Kidney (tissue), 14 donors: ENCODE measurements around the gene TMEM178B. TPM values are rescaled to one million over a fixed set of nuclear protein-coding genes. Genes with fewer than 3 reads are reported as not detected.

ENCODE experiments used
- DNase-seq, 5 donors: peaks; one replicate each; pipeline ENCODE4 v3.0.0-alpha.2; 2013 to 2020
- FAIRE-seq: peaks from 2 replicates; lab custom pipeline; 2012; peaks lifted over from hg19 to GRCh38; lab: Jason Lieb, UNC
- H3K27ac ChIP-seq, 2 donors: one replicate each; pipeline ENCODE4 v1.7.0; 2013; ENCODE audit warnings: low read depth in 2 of 2, low read length in 2 of 2, inconsistent platforms in 1 of 2
- H3K27me3 ChIP-seq: one replicate; pipeline ENCODE4 v1.7.1; 2013; ENCODE audit warnings: low read length, inconsistent platforms; ENCODE audit not compliant: control insufficient read depth, insufficient read depth
- H3K36me3 ChIP-seq, 3 donors: one replicate each; pipeline versions ENCODE4 v1.7.0 to v1.7.1; 2013; ENCODE audit warnings: low read length in 3 of 3, control low read depth in 1 of 3, inconsistent platforms in 1 of 3; ENCODE audit not compliant: insufficient read depth in 3 of 3, control insufficient read depth in 2 of 3
- H3K4me1 ChIP-seq, 3 donors: one replicate each; pipeline versions ENCODE4 v1.7.0 to v1.7.1; 2013; ENCODE audit warnings: low read length in 3 of 3, inconsistent platforms in 1 of 3, low read depth in 1 of 3; ENCODE audit not compliant: control insufficient read depth in 2 of 3, insufficient read depth in 2 of 3
- H3K4me3 ChIP-seq, 3 donors: one replicate each; pipeline versions ENCODE4 v1.7.0 to v1.8.1; 2013; ENCODE audit warnings: low read length in 3 of 3, control low read depth in 1 of 3, inconsistent platforms in 1 of 3
- H3K9ac ChIP-seq, 3 donors: one replicate each; pipeline versions ENCODE4 v1.7.0 to v1.7.1; 2013; ENCODE audit warnings: low read length in 3 of 3, control low read depth in 1 of 3, inconsistent platforms in 1 of 3
- H3K9me3 ChIP-seq, 3 donors: one replicate each; pipeline versions ENCODE4 v1.7.0 to v1.7.1; 2013; ENCODE audit warnings: low read length in 3 of 3, control low read depth in 1 of 3, inconsistent platforms in 1 of 3; ENCODE audit not compliant: control insufficient read depth in 2 of 3, insufficient read depth in 1 of 3
- CTCF ChIP-seq: IDR thresholded peaks from 3 replicates; pipeline ENCODE4 v1.5.1; 2012; ENCODE audit warnings: mild to moderate bottlenecking, moderate library complexity, borderline replicate concordance; ENCODE audit not compliant: insufficient read depth; ENCODE audit errors: extremely low read depth
- intact Hi-C: fragments of 100-400 bp; cut with DNase I; formaldehyde crosslinking; loops from one replicate; pipeline ENCODE4 v1.11.1; 2022
- polyA plus RNA-seq: library from polyadenylated mRNA; stranded (reverse); fragments of 350-450 nt; fragmentation: Illumina TruSeq; extraction: RNeasy Lipid Tissue Mini Kit (QIAGEN cat#74804); gene quantifications from one replicate; pipeline ENCODE4 v1.2.3, GENCODE V29; 2014; ENCODE audit warnings: low read depth, low replicate concordance; ENCODE audit not compliant: insufficient read depth
- total RNA-seq: library from RNA; stranded (reverse); fragmentation: NEBNext Ultra II Directional; extraction: Animal tissue kit (Norgen Biotek cat#: 25700); gene quantifications from one replicate; pipeline ENCODE4 v1.2.1, GENCODE V29; 2021
- donor health status: control.
- donor health status: control.
- donor health status: control.
- donor health status: control.
- donor health status: control.
- donor health status: DM: yes; HTN: yes; CAD: no.
- donor health status: Normal renal cell carcinoma (clear cell type).

TMEM178B gene
- total and polyA plus RNA-seq, 2 donors from 2014 or later: 0.58 to 20.0 TPM

- H3K4me1 ChIP-seq: no peaks in the 10 kb centered on the region
- H3K9me3 ChIP-seq: no peaks in the 10 kb centered on the region
- DNase-seq (no peak), FAIRE-seq (no peak)
- no peak overlapping the region for H3K9ac ChIP-seq
- no peaks in the 10 kb centered on the region for H3K36me3 ChIP-seq
- no peak for TF ChIP-seq CTCF
- no peak overlapping the region for H3K27ac ChIP-seq
- H3K4me3 ChIP-seq: no peak overlapping the region
- intact Hi-C loops: no loop called here
- H3K27me3 ChIP-seq: no peaks in the 10 kb centered on the region
Measured at GRCh38 chr7:141490474-141490873, 416.6 kb downstream of the TMEM178B start.

GRCh38 chr7:141495057-141495456, 421.2 kb downstream of the TMEM178B start:
- FAIRE-seq: no peak
- no peak overlapping the region for H3K4me3 ChIP-seq
- TF ChIP-seq CTCF: no peak
- intact Hi-C loops: no loop called here
- no peaks in the 10 kb centered on the region for H3K9me3 ChIP-seq
- H3K27me3 ChIP-seq: no peaks in the 10 kb centered on the region
- no peaks in the 10 kb centered on the region for H3K36me3 ChIP-seq
- DNase-seq: no peak
- no peaks in the 10 kb centered on the region for H3K4me1 ChIP-seq
- H3K27ac ChIP-seq: no peak overlapping the region
- H3K9ac ChIP-seq: no peak overlapping the region

GRCh38 chr7:141497391-141497790, 423.5 kb downstream of the TMEM178B start:
- Histone ChIP-seq H3K4me1 (no peaks in the 10 kb centered on the region), H3K27ac (no peak overlapping the region), H3K27me3 (no peaks in the 10 kb centered on the region), H3K9me3 (no peaks in the 10 kb centered on the region), H3K36me3 (no peaks in the 10 kb centered on the region), H3K4me3 (no peak overlapping the region), H3K9ac (no peak overlapping the region)
- TF ChIP-seq CTCF: no peak
- intact Hi-C loops: no loop called here
- FAIRE-seq (no peak), DNase-seq (no peak)

GRCh38 chr7:141500608-141501007, 426.7 kb downstream of the TMEM178B start:
- no peak overlapping the region for H3K9ac ChIP-seq
- no peaks in the 10 kb centered on the region for H3K4me1 ChIP-seq
- no peaks in the 10 kb centered on the region for H3K27me3 ChIP-seq
- no peak overlapping the region for H3K27ac ChIP-seq
- no peaks in the 10 kb centered on the region for H3K9me3 ChIP-seq
- DNase-seq (no peak), FAIRE-seq (no peak)
- no peak for TF ChIP-seq CTCF
- H3K36me3 ChIP-seq: no peaks in the 10 kb centered on the region
- intact Hi-C loops: no loop called here
- H3K4me3 ChIP-seq: no peak overlapping the region
